Measurements from ENCODE around the gene USP35.

GRCh38 chr11:78261367-78261766 is 72.6 kb downstream of the USP35 start:
- TF ChIP-seq CTCF (conservative IDR thresholded peaks at IDR 0.05 in 1 of 2, IDR thresholded peaks at IDR 0.05 in 1 of 2; ENCODE audit: extremely low read depth in 1 of 2, insufficient read depth in 1 of 2, low read depth in 1 of 2, low read length in 2 of 2) (no peak), EZH2 (IDR thresholded peaks at IDR 0.05; ENCODE audit: borderline replicate concordance, low read length) (no peak)
